OCI-LY1 (cell line): ENCODE data around the gene PTPRU.

ENCODE experiments used
- H2AFZ ChIP-seq: fragments of 200-600 bp; sonication (generic), shearing (Covaris generic); 2 replicates; pipeline ENCODE4 v1.6.0; 2014; ENCODE audit warnings: antibody characterized with exemption, mild to moderate bottlenecking, low read length
- H3F3A ChIP-seq: fragments of 200-600 bp; sonication (generic), shearing (Covaris generic); 2 replicates; pipeline ENCODE4 v1.6.0; 2014; ENCODE audit warnings: mild to moderate bottlenecking, antibody characterized with exemption, low read length, moderate library complexity; ENCODE audit not compliant: insufficient read depth
- H3K27ac ChIP-seq: fragments of 200-600 bp; sonication (generic); 2 replicates; pipeline ENCODE4 v1.5.1; 2014; ENCODE audit warnings: low read length, mixed run types, mild to moderate bottlenecking, low read depth; ENCODE audit not compliant: poor library complexity, severe bottlenecking
- H3K27me3 ChIP-seq: fragments of 200-600 bp; sonication (generic); 2 replicates; pipeline ENCODE4 v1.6.0; 2014; ENCODE audit warnings: antibody characterized with exemption, mild to moderate bottlenecking, low read length, moderate library complexity; ENCODE audit not compliant: insufficient read depth
- H3K36me3 ChIP-seq: fragments of 200-600 bp; sonication (generic); 2 replicates; pipeline ENCODE4 v1.6.1; 2014; ENCODE audit warnings: mild to moderate bottlenecking, antibody characterized with exemption, low read length, moderate library complexity, mixed read lengths; ENCODE audit not compliant: insufficient read depth
- H3K4me1 ChIP-seq: fragments of 200-600 bp; sonication (generic); 2 replicates; pipeline ENCODE4 v1.5.1; 2014; ENCODE audit warnings: mild to moderate bottlenecking, low read length, moderate library complexity; ENCODE audit not compliant: insufficient read depth, severe bottlenecking
- H3K4me2 ChIP-seq: fragments of 200-600 bp; sonication (generic), shearing (Covaris generic); 2 replicates; pipeline ENCODE4 v1.6.1; 2014; ENCODE audit warnings: low read length
- H3K4me3 ChIP-seq: fragments of 200-600 bp; sonication (generic); 2 replicates; pipeline ENCODE4 v1.5.1; 2014; ENCODE audit warnings: low read length, low read depth, mild to moderate bottlenecking, mixed read lengths; ENCODE audit not compliant: poor library complexity, severe bottlenecking
- H3K79me2 ChIP-seq: fragments of 200-600 bp; shearing (Covaris generic); 2 replicates; pipeline ENCODE4 v1.6.1; 2016; ENCODE audit warnings: mixed run types, low read length, mixed read lengths; ENCODE audit not compliant: insufficient read depth
- H3K9ac ChIP-seq: fragments of 200-600 bp; sonication (generic), shearing (Covaris generic); 2 replicates; pipeline ENCODE4 v1.6.1; 2014; ENCODE audit warnings: mild to moderate bottlenecking, low read length, mixed read lengths
- H3K9me2 ChIP-seq: fragments of 200-600 bp; sonication (generic), shearing (Covaris generic); 2 replicates; pipeline ENCODE4 v1.6.1; 2014; ENCODE audit warnings: low read depth, mild to moderate bottlenecking, low read length, mixed read lengths
- H3K9me3 ChIP-seq: fragments of 200-600 bp; shearing (Covaris generic); 2 replicates; pipeline ENCODE4 v1.6.1; 2014; ENCODE audit warnings: low read length, mixed read lengths
- H4K20me1 ChIP-seq: fragments of 200-600 bp; sonication (generic), shearing (Covaris generic); 2 replicates; pipeline ENCODE4 v1.6.0; 2016; ENCODE audit warnings: mild to moderate bottlenecking, low read length; ENCODE audit not compliant: insufficient read depth
- EZH2 ChIP-seq: fragments of 200-600 bp; sonication (generic), shearing (Covaris generic); IDR thresholded peaks from 2 replicates; pipeline ENCODE4 v1.8.0; 2017; ENCODE audit warnings: borderline replicate concordance, mixed run types, mild to moderate bottlenecking, antibody characterized with exemption, low read length, moderate library complexity, mixed read lengths
- TF ChIP-seq, protein P1 (sequence below): fragments of 200-600 bp; sonication (generic), shearing (Covaris generic); IDR thresholded peaks from 2 replicates; pipeline ENCODE4 v1.5.1; 2017; ENCODE audit warnings: mild to moderate bottlenecking, antibody characterized with exemption, low read length, moderate library complexity, mixed read lengths

Gene PTPRU

DNA sequence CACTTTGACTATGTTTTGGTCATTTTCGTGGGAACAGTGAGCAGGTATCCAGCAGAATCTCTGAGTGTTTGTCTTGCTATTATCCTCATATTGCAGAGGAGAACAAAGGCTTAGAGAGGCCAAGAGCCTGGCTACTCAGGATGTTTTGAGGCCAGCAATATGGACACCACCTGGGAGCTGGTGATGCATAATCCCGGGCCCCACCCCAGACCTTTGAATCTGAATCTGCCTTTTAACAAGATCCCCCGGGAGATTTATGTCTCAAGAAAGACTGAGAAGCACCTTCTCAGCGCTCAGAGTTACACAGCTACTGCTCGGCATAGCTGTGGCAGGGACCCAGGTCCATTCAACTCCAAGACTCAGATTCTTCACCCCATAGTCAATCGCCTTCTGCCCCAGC, 72.8 kb downstream of the PTPRU start:
- no peak overlapping the region for H3K9ac ChIP-seq

DNA sequence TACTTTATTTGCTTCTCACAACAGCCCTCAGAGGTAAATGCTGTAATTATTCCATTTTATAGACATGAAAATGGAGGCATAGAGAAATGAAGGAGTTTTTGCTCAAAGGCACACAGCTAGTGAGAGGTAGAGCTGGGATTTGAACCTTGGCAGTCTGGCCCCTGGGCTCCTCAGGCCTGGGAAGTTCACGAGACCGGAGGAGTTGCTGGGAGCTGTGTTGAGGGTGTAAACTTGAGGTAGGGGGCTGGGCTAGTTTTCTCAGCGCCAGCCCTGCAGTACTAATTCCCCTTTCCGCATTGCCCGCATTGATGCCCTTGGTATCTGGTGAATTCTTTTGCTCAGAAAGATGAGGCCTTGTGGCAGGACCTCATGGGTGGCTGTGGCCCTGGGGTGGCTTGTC, 73.3 kb downstream of the PTPRU start:
- Histone ChIP-seq H3K79me2 (no peaks in the 10 kb centered on the region), H2AFZ (no peak overlapping the region), H3K9me3 (no peaks in the 10 kb centered on the region), H3K9me2 (no peaks in the 10 kb centered on the region), H3K9ac (no peak overlapping the region), H3F3A (no peaks in the 10 kb centered on the region), H4K20me1 (no peaks in the 10 kb centered on the region), H3K4me3 (no peak overlapping the region), H3K27ac (no peak overlapping the region), H3K36me3 (no peaks in the 10 kb centered on the region), H3K4me1 (no peaks in the 10 kb centered on the region), H3K4me2 (no peak overlapping the region), H3K27me3 (no peaks in the 10 kb centered on the region)
- TF ChIP-seq, protein P1, sequence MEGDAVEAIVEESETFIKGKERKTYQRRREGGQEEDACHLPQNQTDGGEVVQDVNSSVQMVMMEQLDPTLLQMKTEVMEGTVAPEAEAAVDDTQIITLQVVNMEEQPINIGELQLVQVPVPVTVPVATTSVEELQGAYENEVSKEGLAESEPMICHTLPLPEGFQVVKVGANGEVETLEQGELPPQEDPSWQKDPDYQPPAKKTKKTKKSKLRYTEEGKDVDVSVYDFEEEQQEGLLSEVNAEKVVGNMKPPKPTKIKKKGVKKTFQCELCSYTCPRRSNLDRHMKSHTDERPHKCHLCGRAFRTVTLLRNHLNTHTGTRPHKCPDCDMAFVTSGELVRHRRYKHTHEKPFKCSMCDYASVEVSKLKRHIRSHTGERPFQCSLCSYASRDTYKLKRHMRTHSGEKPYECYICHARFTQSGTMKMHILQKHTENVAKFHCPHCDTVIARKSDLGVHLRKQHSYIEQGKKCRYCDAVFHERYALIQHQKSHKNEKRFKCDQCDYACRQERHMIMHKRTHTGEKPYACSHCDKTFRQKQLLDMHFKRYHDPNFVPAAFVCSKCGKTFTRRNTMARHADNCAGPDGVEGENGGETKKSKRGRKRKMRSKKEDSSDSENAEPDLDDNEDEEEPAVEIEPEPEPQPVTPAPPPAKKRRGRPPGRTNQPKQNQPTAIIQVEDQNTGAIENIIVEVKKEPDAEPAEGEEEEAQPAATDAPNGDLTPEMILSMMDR = no peak
- TF ChIP-seq EZH2 = no peak

More for the DNA sequence above, 72.8 kb downstream of the PTPRU start:
- Histone ChIP-seq H3K4me1 (no peaks in the 10 kb centered on the region), H4K20me1 (no peaks in the 10 kb centered on the region), H3K4me2 (no peak overlapping the region), H3F3A (no peaks in the 10 kb centered on the region), H2AFZ (no peak overlapping the region), H3K27ac (no peak overlapping the region), H3K36me3 (no peaks in the 10 kb centered on the region), H3K27me3 (no peaks in the 10 kb centered on the region), H3K4me3 (no peak overlapping the region), H3K9me2 (no peaks in the 10 kb centered on the region), H3K79me2 (no peaks in the 10 kb centered on the region), H3K9me3 (no peaks in the 10 kb centered on the region)
- TF ChIP-seq EZH2 = no peak
- TF ChIP-seq, protein P1 = no peak

DNA sequence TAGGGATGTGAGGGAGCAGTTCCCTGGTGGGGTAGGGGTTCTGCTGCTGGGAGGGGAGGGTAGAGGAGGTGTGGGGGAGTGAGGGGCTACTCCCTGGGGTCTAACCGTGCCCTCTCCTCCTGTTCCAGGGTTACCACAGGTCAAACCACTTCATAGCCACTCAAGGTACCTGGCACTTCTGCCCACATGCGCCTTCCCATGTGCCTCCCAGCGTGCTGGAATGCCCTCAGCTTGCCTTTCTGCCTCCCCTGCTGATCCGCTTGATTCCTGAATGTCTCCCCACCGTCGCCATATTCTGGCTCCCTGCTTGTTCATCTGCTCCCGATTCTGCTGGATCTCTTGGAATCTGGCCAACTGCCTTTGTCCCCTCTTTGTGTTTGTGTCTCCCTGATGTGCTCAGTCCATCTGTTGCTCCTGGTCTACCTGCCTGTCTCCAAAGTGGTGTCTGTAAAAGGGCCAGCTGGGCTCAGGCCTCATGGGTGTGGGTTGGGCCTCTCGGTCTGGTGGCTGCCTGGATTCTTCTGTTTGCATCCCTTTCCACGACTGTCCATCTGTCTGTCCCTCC, 74.4 kb downstream of the PTPRU start:
- H3K9me3 ChIP-seq = no peaks in the 10 kb centered on the region
- H2AFZ ChIP-seq = no peak overlapping the region
- no peak overlapping the region for H3K4me2 ChIP-seq
- H3K36me3 ChIP-seq = no peaks in the 10 kb centered on the region
- H3K27me3 ChIP-seq = no peaks in the 10 kb centered on the region
- H3K9ac ChIP-seq = no peak overlapping the region
- no peak overlapping the region for H3K27ac ChIP-seq
- H3K4me1 ChIP-seq = no peaks in the 10 kb centered on the region
- H3K79me2 ChIP-seq = no peaks in the 10 kb centered on the region
- no peaks in the 10 kb centered on the region for H4K20me1 ChIP-seq
- TF ChIP-seq, protein P1 = no peak
- no peak for TF ChIP-seq EZH2
- H3K9me2 ChIP-seq = no peaks in the 10 kb centered on the region
- H3F3A ChIP-seq = no peaks in the 10 kb centered on the region
- H3K4me3 ChIP-seq = no peak overlapping the region
